K562 (cell line): ENCODE results near the gene HES5. TPM values are rescaled to one million over a fixed set of nuclear protein-coding genes. Genes with fewer than 3 reads are reported as not detected.

Experiments used
- ARID3A ChIP-seq: IDR thresholded peaks from 2 replicates; pipeline ENCODE4 v1.6.1; 2012; ENCODE audit warnings: low read depth, low read length, improper control_type of control experiment, borderline replicate concordance
- CGGBP1 ChIP-seq: fragments of 250-450 bp; sonication (Bioruptor Pico); IDR thresholded peaks from 2 replicates; pipeline ENCODE4 v1.9.0; 2021; ENCODE audit warnings: mild to moderate bottlenecking
- ELF1 ChIP-seq: fragments of 200-800 bp; sonication (Bioruptor generic); IDR thresholded peaks from 2 replicates; pipeline ENCODE4 v1.6.1; 2016; ENCODE audit warnings: missing genetic modification characterization, missing compliant biosample characterization
- FOXK2 ChIP-seq, 2 experiments: fragments of 450-650 bp; IDR thresholded peaks in 1 of 2; conservative IDR thresholded peaks in 1 of 2; 2 replicates each; pipeline ENCODE4 v1.6.1; 2016; ENCODE audit warnings: low read depth in 2 of 2, mild to moderate bottlenecking in 1 of 2
- GABPB1 ChIP-seq: sonication (generic); formaldehyde crosslinking; IDR thresholded peaks from 2 replicates; pipeline ENCODE4 v1.8.0; 2022; ENCODE audit warnings: mild to moderate bottlenecking, missing genetic modification reagents
- HCFC1 ChIP-seq: IDR thresholded peaks from 2 replicates; pipeline ENCODE4 v1.6.1; 2012; ENCODE audit warnings: low read depth, low read length, improper control_type of control experiment
- KLF16 ChIP-seq: IDR thresholded peaks from 2 replicates; pipeline ENCODE4 v1.6.1; 2016; ENCODE audit warnings: antibody characterized with exemption
- MCM2 ChIP-seq: fragments of 450-650 bp; IDR thresholded peaks from 2 replicates; pipeline ENCODE4 v1.6.1; 2017; ENCODE audit warnings: low read depth, mild to moderate bottlenecking
- MECOM ChIP-seq: fragments of 250-450 bp; sonication (Bioruptor Pico); IDR thresholded peaks from 2 replicates; pipeline ENCODE4 v1.8.0; 2022; ENCODE audit warnings: inconsistent platforms
- MTA3 ChIP-seq: fragments of 450-650 bp; formaldehyde crosslinking; IDR thresholded peaks from 2 replicates; pipeline ENCODE4 v1.6.1; 2017; ENCODE audit warnings: mild to moderate bottlenecking, borderline replicate concordance
- NR2C2 ChIP-seq, 2 experiments: fragments of 200-800 bp in 1 of 2; sonication (Bioruptor generic) in 1 of 2; sonication (generic) in 1 of 2; formaldehyde crosslinking in 1 of 2; IDR thresholded peaks; 2 replicates each; pipeline versions ENCODE4 v1.6.1 to v1.8.0; 2016 to 2022; ENCODE audit warnings: mild to moderate bottlenecking in 1 of 2, missing compliant biosample characterization in 1 of 2, missing genetic modification characterization in 1 of 2, missing genetic modification reagents in 1 of 2
- POLR2A ChIP-seq: fragments of 450-650 bp; conservative IDR thresholded peaks from 2 replicates; pipeline ENCODE4 v1.6.1; 2016
- POLR2H ChIP-seq: IDR thresholded peaks from 2 replicates; pipeline ENCODE4 v1.6.1; 2016; ENCODE audit warnings: missing genetic modification characterization, low read depth, mild to moderate bottlenecking, control low read depth, missing compliant biosample characterization, moderate library complexity
- SNAPC5 ChIP-seq: fragments of 250-450 bp; sonication (Bioruptor Pico); IDR thresholded peaks from 2 replicates; pipeline ENCODE4 v1.8.0; 2021; ENCODE audit warnings: moderate library complexity, mild to moderate bottlenecking, inconsistent platforms
- TARDBP ChIP-seq: fragments of 450-650 bp; IDR thresholded peaks from 2 replicates; pipeline ENCODE4 v1.6.1; 2016
- THAP12 ChIP-seq: fragments of 250-450 bp; sonication (Bioruptor Pico); IDR thresholded peaks from 2 replicates; pipeline ENCODE4 v1.9.0; 2021; ENCODE audit warnings: mild to moderate bottlenecking, inconsistent platforms
- U2AF2 ChIP-seq: fragments of 200-400 bp; formaldehyde crosslinking; optimal IDR thresholded peaks from 2 replicates; pipeline ENCODE3; 2017; ENCODE audit warnings: low read depth, mild to moderate bottlenecking, low read length
- ZNF24 ChIP-seq: fragments of 450-650 bp; IDR thresholded peaks from 2 replicates; pipeline ENCODE4 v1.6.1; 2016
- ZNF354B ChIP-seq: fragments of 250-450 bp; sonication (Bioruptor Pico); IDR thresholded peaks from 2 replicates; pipeline ENCODE4 v1.4.0; 2020
- ZNF79 ChIP-seq: fragments of 250-450 bp; sonication (Bioruptor Pico); IDR thresholded peaks from 2 replicates; pipeline ENCODE4 v1.4.0; 2020; ENCODE audit warnings: low read depth, mild to moderate bottlenecking, moderate library complexity
- polyA plus RNA-seq, 8 experiments: library from polyadenylated mRNA; depleted of rRNA in 4 of 8; stranded (reverse) in 5 of 8; unstranded in 3 of 8; fragments of >200 nt; fragmentation: Nextera tagmentation in 2 of 8; fragmentation: Illumina TruSeq in 1 of 8; extraction: Ambion mirVana in 2 of 8; extraction: Trizol in 1 of 8; gene quantifications; 2 replicates each; pipeline versions ENCODE4 v1.2.1 to v1.2.3, GENCODE V29; 2011 to 2014; ENCODE audit warnings: inconsistent platforms in 1 of 8, missing spikeins in 1 of 8
- total RNA-seq, 7 experiments: library from RNA; depleted of rRNA in 6 of 7; stranded (reverse); fragments of >200 nt in 6 of 7; fragmentation: Illumina TruSeq in 2 of 7; extraction: Trizol in 2 of 7; gene quantifications; 2 replicates each; pipeline versions ENCODE4 v1.2.1 to v1.2.3, GENCODE V29; 2011 to 2021; ENCODE audit warnings: low replicate concordance in 1 of 7
- TF ChIP-seq, protein P1 (sequence below): fragments of 150-350 bp; conservative IDR thresholded peaks from 2 replicates; pipeline ENCODE4 v1.6.1; 2014; ENCODE audit warnings: low read length
- TF ChIP-seq, protein P2 (sequence below): fragments of 450-650 bp; IDR thresholded peaks from 2 replicates; pipeline ENCODE4 v1.6.1; 2016

HES5 gene
- total and polyA plus RNA-seq, 9 of the 15 experiments (the other 6 are each of a cell fraction or from before 2014, with no cell fraction given), result not detected

GRCh38 chr1:2548068-2548589, 18.1 kb upstream of the HES5 start (continued):
- no peak for TF ChIP-seq THAP12 (CRISPR knock-in tag)
- TF ChIP-seq GABPB1 (CRISPR knock-in tag), result peak; percentile 32
- TF ChIP-seq SNAPC5 (CRISPR knock-in tag), result no peak
- TF ChIP-seq FOXK2 (conservative IDR thresholded peaks at IDR 0.05 in 1 of 2, IDR thresholded peaks at IDR 0.05 in 1 of 2; ENCODE audit: low read depth in 2 of 2), result no peak
- no peak for TF ChIP-seq CGGBP1 (CRISPR knock-in tag)
- TF ChIP-seq MTA3, result peak; percentile 64; the same call in 1 of the 2 replicates
- peak; percentile 60; the same call in 1 of the 2 replicates for TF ChIP-seq TARDBP
- TF ChIP-seq HCFC1, result 0 out of 2 replicates have a peak, but pooled peaks have one; percentile 16
- TF ChIP-seq ELF1 (tag), result peak; percentile 61
- no peak for TF ChIP-seq MCM2
- TF ChIP-seq POLR2A, result no peak
- no peak for TF ChIP-seq MECOM (CRISPR knock-in tag)
- TF ChIP-seq, protein P1, sequence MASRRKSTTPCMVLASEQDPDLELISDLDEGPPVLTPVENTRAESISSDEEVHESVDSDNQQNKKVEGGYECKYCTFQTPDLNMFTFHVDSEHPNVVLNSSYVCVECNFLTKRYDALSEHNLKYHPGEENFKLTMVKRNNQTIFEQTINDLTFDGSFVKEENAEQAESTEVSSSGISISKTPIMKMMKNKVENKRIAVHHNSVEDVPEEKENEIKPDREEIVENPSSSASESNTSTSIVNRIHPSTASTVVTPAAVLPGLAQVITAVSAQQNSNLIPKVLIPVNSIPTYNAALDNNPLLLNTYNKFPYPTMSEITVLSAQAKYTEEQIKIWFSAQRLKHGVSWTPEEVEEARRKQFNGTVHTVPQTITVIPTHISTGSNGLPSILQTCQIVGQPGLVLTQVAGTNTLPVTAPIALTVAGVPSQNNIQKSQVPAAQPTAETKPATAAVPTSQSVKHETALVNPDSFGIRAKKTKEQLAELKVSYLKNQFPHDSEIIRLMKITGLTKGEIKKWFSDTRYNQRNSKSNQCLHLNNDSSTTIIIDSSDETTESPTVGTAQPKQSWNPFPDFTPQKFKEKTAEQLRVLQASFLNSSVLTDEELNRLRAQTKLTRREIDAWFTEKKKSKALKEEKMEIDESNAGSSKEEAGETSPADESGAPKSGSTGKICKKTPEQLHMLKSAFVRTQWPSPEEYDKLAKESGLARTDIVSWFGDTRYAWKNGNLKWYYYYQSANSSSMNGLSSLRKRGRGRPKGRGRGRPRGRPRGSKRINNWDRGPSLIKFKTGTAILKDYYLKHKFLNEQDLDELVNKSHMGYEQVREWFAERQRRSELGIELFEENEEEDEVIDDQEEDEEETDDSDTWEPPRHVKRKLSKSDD, result 0 out of 2 replicates have a peak, but pooled peaks have one; percentile 16
- no peak for TF ChIP-seq ARID3A
- TF ChIP-seq NR2C2 (CRISPR knock-in tag; IDR thresholded peaks at IDR 0.05), result no peak
- TF ChIP-seq NR2C2 (tag; IDR thresholded peaks at IDR 0.05), result no peak
- no peak for TF ChIP-seq POLR2H (tag)
- TF ChIP-seq, protein P2, sequence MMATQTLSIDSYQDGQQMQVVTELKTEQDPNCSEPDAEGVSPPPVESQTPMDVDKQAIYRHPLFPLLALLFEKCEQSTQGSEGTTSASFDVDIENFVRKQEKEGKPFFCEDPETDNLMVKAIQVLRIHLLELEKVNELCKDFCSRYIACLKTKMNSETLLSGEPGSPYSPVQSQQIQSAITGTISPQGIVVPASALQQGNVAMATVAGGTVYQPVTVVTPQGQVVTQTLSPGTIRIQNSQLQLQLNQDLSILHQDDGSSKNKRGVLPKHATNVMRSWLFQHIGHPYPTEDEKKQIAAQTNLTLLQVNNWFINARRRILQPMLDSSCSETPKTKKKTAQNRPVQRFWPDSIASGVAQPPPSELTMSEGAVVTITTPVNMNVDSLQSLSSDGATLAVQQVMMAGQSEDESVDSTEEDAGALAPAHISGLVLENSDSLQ, result no peak
- TF ChIP-seq U2AF2, result no peak
- TF ChIP-seq ZNF354B, result no peak
- no peak for TF ChIP-seq ZNF79 (CRISPR knock-in tag)
- TF ChIP-seq ZNF24, result no peak
- TF ChIP-seq KLF16, result peak; percentile 38; the same call in 1 of the 2 replicates
